Hepatocyte (in vitro differentiated cells): ENCODE measurements around the gene TRANK1.

Source experiments
- EZH2 ChIP-seq: fragments of 200-600 bp; sonication (generic); IDR thresholded peaks from 2 replicates; pipeline ENCODE4 v1.6.1; 2016; ENCODE audit warnings: antibody characterized with exemption, mild to moderate bottlenecking, borderline replicate concordance
- TF ChIP-seq, protein P1 (sequence below): fragments of 200-600 bp; sonication (generic); IDR thresholded peaks from 2 replicates; pipeline ENCODE4 v1.5.1; 2016; ENCODE audit warnings: antibody characterized with exemption, mild to moderate bottlenecking; ENCODE audit not compliant: poor library complexity

DNA sequence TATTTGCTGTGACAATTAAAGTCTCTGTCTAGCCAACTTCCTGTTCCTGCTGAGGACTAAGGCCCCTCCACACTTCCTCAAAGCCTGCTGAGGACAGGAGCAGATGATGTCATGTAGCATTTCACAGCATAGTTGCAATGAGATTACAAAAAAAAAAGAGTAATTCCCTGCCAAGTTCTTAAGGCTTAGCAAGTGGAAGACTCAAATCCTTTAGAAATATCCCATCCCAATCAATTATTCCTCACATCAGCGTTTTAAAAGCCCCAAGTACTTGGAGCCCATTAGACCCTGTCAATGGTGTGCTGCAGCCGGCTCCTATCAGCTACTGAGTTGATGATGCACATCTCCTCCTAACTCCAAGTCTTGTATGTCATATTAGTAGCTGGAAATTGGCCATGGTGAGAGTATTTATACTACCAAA lies 51.7 kb downstream of the TRANK1 start:
- TF ChIP-seq, protein P1, sequence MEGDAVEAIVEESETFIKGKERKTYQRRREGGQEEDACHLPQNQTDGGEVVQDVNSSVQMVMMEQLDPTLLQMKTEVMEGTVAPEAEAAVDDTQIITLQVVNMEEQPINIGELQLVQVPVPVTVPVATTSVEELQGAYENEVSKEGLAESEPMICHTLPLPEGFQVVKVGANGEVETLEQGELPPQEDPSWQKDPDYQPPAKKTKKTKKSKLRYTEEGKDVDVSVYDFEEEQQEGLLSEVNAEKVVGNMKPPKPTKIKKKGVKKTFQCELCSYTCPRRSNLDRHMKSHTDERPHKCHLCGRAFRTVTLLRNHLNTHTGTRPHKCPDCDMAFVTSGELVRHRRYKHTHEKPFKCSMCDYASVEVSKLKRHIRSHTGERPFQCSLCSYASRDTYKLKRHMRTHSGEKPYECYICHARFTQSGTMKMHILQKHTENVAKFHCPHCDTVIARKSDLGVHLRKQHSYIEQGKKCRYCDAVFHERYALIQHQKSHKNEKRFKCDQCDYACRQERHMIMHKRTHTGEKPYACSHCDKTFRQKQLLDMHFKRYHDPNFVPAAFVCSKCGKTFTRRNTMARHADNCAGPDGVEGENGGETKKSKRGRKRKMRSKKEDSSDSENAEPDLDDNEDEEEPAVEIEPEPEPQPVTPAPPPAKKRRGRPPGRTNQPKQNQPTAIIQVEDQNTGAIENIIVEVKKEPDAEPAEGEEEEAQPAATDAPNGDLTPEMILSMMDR: no peak
- TF ChIP-seq EZH2: no peak
